ENCODE data around the gene AFP.

Gene AFP

GRCh38 chr4:73479323-73479722, 43.3 kb downstream of the AFP start:
- TF ChIP-seq CTCF (IDR thresholded peaks at IDR 0.05), result no peak

DNA sequence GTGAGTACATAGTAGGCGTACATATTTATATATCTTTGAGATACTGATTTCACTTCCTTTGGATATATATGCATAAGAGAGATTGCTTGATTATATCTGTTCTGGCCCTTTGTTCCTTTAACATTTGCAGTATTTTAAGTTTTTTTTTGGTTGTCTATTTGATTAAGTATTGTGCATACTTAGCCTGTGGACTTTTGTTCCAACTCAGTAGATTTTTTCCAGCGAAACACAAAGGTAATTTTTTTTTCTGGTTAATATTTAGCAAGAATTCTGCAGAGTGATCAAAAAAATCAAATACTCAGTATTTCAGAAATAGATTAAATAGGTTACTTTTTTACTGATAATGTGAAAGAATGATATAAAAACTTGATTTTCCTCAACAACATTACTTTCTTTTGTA, 45.3 kb downstream of the AFP start, which contains the start of gene AFM:
Gene AFM, plus strand, starts transcription at position 388 of the 400 bp plus-strand sequence. CDS start 31 bp downstream, outside the sequence.
- TF ChIP-seq CTCF (IDR thresholded peaks at IDR 0.05), result no peak

GRCh38 chr4:73485085-73485484, 49.1 kb downstream of the AFP start:
- no peak for TF ChIP-seq CTCF (IDR thresholded peaks at IDR 0.05)

GRCh38 chr4:73485596-73485995, 49.6 kb downstream of the AFP start:
- TF ChIP-seq CTCF (IDR thresholded peaks at IDR 0.05), result no peak

DNA sequence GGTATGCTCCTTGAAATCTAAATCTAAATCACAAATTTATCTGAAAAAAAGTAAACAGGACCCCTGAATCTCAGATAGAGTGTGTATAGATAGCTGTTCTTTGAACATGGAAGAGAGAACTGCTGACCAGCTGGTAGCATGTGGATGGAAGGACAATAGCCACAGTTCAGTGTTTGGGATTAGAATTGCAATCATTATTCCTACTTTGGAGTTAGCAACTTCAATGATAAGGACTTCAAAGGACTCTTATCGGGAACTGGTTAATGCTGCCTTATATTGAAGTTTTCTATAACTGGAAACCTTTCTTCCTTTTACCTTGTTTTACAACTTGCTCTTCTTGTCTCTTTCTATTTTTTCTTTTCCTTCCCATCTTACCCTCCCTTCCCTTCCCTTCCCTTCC, 50.5 kb downstream of the AFP start:
- no peak for TF ChIP-seq CTCF (IDR thresholded peaks at IDR 0.05)

DNA sequence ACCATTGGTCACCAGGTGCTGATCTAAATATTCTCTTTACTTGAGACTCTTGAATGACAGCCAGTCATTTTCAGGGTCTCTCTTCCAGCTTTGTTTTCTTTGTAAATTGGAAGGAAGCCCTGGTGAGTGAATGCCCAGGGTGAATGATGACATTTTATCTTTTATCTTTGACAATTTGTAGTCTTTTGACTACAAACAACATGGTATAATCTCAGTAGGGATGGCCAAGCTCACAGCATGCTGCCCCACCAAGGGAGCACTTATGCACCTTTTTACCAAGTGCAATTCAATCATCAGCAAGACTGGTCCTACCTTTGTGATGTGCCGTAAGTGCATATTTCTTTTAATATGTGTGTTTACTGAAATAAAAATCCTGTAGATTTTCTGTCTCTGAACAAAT, 51.2 kb downstream of the AFP start:
- no peak for TF ChIP-seq CTCF (IDR thresholded peaks at IDR 0.05)

DNA sequence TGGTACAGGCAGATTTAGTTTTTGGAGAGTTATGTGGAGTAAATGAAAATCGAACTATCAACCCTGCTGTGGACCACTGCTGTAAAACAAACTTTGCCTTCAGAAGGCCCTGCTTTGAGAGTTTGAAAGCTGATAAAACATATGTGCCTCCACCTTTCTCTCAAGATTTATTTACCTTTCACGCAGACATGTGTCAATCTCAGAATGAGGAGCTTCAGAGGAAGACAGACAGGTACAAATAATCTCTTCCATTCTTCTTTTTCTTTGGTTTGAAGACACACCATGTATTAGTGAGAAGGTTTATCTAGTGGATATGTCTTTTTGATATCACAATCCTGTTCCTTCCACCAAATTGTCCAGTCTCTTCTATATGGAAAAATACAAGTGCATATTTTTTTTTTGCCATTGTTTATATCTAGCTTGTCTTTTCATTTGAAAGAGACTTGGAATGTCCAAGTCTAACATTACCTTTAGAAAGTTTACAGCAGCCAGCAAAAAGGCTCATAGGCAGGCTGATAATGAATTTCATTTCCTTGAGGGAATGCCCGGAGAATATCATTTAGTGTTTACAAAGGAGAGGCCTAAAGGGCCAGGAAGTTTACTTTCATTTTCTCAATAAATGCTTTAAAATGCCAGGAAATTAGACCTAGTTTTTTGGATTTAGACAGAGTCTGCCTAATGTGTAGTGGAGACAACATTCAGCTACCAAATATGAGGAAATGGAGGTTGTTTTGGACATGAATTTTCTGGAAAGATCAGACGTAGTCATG, 64.2 kb downstream of the AFP start:
- TF ChIP-seq CTCF (IDR thresholded peaks at IDR 0.05), result no peak
